HCT116 (cell line): ENCODE measurements around the gene ZNF416. TPM values are rescaled to one million over a fixed set of nuclear protein-coding genes. Genes with fewer than 3 reads are reported as not detected.

Experiments
- ATAC-seq: fragments of 200-7000 bp; cut with Tn5 transposase; 2 replicates; pipeline ENCODE4 v1.9.1; 2020; ENCODE audit warnings: mild to moderate bottlenecking, moderate library complexity
- BruUV-seq: library from RNA; stranded (reverse); fragments of 400-500 nt; replicated peaks from 2 replicates; lab custom pipeline; 2021; lab: Mats Ljungman, UMichigan
- CTCF ChIA-PET: fragments of 300-600 bp; sonication (Branson Sonifier 250); formaldehyde crosslinking; loops from one replicate; lab custom pipeline; 2021; ENCODE audit warnings: antibody characterized with exemption; lab: Charles Lee
- POLR2A ChIA-PET: fragments of 300-600, 350-600 bp; sonication (Branson Sonifier 250); formaldehyde crosslinking; loops from one replicate; lab custom pipeline; 2021; ENCODE audit warnings: antibody characterized with exemption; lab: Charles Lee
- RAD21 ChIA-PET, 2 experiments: fragments of 300-600 bp; sonication (Branson Sonifier 250); formaldehyde crosslinking; loops; one replicate each; lab custom pipeline; 2023; ENCODE audit warnings: low total read pairs in 2 of 2; ENCODE audit not compliant: uncharacterized antibody in 2 of 2, unreplicated experiment in 2 of 2, low non-redundant PET in 1 of 2; lab: Charles Lee
- DNase-seq: peaks from one replicate; pipeline ENCODE4 v3.0.0-alpha.2; 2010; ENCODE audit warnings: low read depth, low spot score
- H2AFZ ChIP-seq: fragments of 200-600 bp; shearing (Covaris generic), sonication (generic); 2 replicates; pipeline ENCODE4 v1.6.1; 2017; ENCODE audit warnings: low read depth, mixed run types, mixed read lengths, antibody characterized with exemption, low read length; ENCODE audit not compliant: poor library complexity, severe bottlenecking
- H3K27ac ChIP-seq: 2 replicates; pipeline ENCODE4 v1.5.1; 2012; ENCODE audit warnings: low read depth, low read length
- H3K27me3 ChIP-seq: fragments of 200-600 bp; sonication (generic); 2 replicates; pipeline ENCODE4 v1.6.1; 2016; ENCODE audit warnings: mixed run types, low read length, mixed read lengths; ENCODE audit not compliant: insufficient read depth
- H3K36me3 ChIP-seq, 2 experiments: fragments of 200-500 bp in 1 of 2; fragments of 200-600 bp in 1 of 2; sonication (Bioruptor generic) in 1 of 2; sonication (generic) in 1 of 2; 2 replicates each; pipeline versions ENCODE4 v1.5.1 to v1.6.1; 2014 to 2016; ENCODE audit warnings: low read length in 2 of 2, inconsistent platforms in 1 of 2, mixed read lengths in 1 of 2, mixed run types in 1 of 2; ENCODE audit not compliant: insufficient read depth in 2 of 2, control insufficient read depth in 1 of 2
- H3K4me1 ChIP-seq, 2 experiments: fragments of 200-600 bp in 1 of 2; sonication (generic) in 1 of 2; 2 replicates each; pipeline versions ENCODE4 v1.5.1 to v1.6.1; 2012 to 2017; ENCODE audit warnings: low read length in 2 of 2, inconsistent platforms in 1 of 2, mild to moderate bottlenecking in 1 of 2, mixed read lengths in 1 of 2, mixed run types in 1 of 2, moderate library complexity in 1 of 2; ENCODE audit not compliant: insufficient read depth in 2 of 2, control insufficient read depth in 1 of 2
- H3K4me2 ChIP-seq: fragments of 200-600 bp; sonication (generic); 2 replicates; pipeline ENCODE4 v1.6.1; 2017; ENCODE audit warnings: mixed run types, low read length, mixed read lengths
- H3K4me3 ChIP-seq, 2 experiments: fragments of 200-600 bp in 1 of 2; sonication (generic) in 1 of 2; replicated peaks in 1 of 2; 2 replicates each; pipeline ENCODE4 v1.5.1; 2011 to 2016; ENCODE audit warnings: low read length in 2 of 2, control low read depth in 1 of 2, low read depth in 1 of 2, mild to moderate bottlenecking in 1 of 2, mixed read lengths in 1 of 2, mixed run types in 1 of 2
- H3K79me2 ChIP-seq: fragments of 200-600 bp; sonication (generic); 2 replicates; pipeline ENCODE4 v1.6.1; 2017; ENCODE audit warnings: mild to moderate bottlenecking, mixed run types, low read length, moderate library complexity, mixed read lengths; ENCODE audit not compliant: insufficient read depth
- H3K9ac ChIP-seq: fragments of 200-600 bp; sonication (generic); 2 replicates; pipeline ENCODE4 v1.6.1; 2016; ENCODE audit warnings: low read length, mixed read lengths
- H3K9me2 ChIP-seq: fragments of 200-600 bp; sonication (generic), shearing (Covaris generic); 2 replicates; pipeline ENCODE4 v1.6.1; 2017; ENCODE audit warnings: mixed run types, mild to moderate bottlenecking, moderate library complexity; ENCODE audit not compliant: insufficient read depth
- H3K9me3 ChIP-seq, 2 experiments: fragments of 200-500 bp in 1 of 2; fragments of 200-600 bp in 1 of 2; sonication (Bioruptor generic) in 1 of 2; sonication (generic) in 1 of 2; 2 replicates each; pipeline ENCODE4 v1.6.1; 2014 to 2017; ENCODE audit warnings: low read length in 2 of 2, mixed read lengths in 2 of 2, inconsistent platforms in 1 of 2, low read depth in 1 of 2, mild to moderate bottlenecking in 1 of 2, mixed run types in 1 of 2, moderate library complexity in 1 of 2; ENCODE audit not compliant: control insufficient read depth in 1 of 2, insufficient read depth in 1 of 2
- H4K20me1 ChIP-seq: fragments of 200-600 bp; sonication (generic), shearing (Covaris generic); 2 replicates; pipeline ENCODE4 v1.6.1; 2017; ENCODE audit warnings: mixed run types, mild to moderate bottlenecking, moderate library complexity; ENCODE audit not compliant: insufficient read depth
- CBX3 ChIP-seq: IDR thresholded peaks from 2 replicates; pipeline ENCODE4 v1.6.1; 2012; ENCODE audit warnings: low read depth
- EGR1 ChIP-seq: IDR thresholded peaks from 2 replicates; pipeline ENCODE4 v1.6.1; 2012; ENCODE audit warnings: low read depth
- EZH2 ChIP-seq: fragments of 200-600 bp; sonication (generic); IDR thresholded peaks from 2 replicates; pipeline ENCODE4 v1.6.1; 2017; ENCODE audit warnings: antibody characterized with exemption, mixed run types
- EZH2phosphoT487 ChIP-seq: fragments of 200-600 bp; IDR thresholded peaks from 2 replicates; pipeline ENCODE4 v1.6.1; 2018; ENCODE audit warnings: antibody characterized with exemption, borderline replicate concordance
- JUND ChIP-seq: IDR thresholded peaks from 2 replicates; pipeline ENCODE4 v1.6.1; 2012
- POLR2A ChIP-seq: IDR thresholded peaks from 2 replicates; pipeline ENCODE4 v1.7.0; 2011; ENCODE audit warnings: borderline replicate concordance; ENCODE audit not compliant: insufficient read depth, insufficient read length; ENCODE audit errors: extremely low read depth
- POLR2AphosphoS5 ChIP-seq: IDR thresholded peaks from 2 replicates; pipeline ENCODE4 v1.6.1; 2011; ENCODE audit warnings: mild to moderate bottlenecking, low read depth, low read length, moderate library complexity
- RAD21 ChIP-seq: IDR thresholded peaks from 2 replicates; pipeline ENCODE4 v1.6.1; 2012; ENCODE audit warnings: low read depth, mild to moderate bottlenecking
- SIN3A ChIP-seq: IDR thresholded peaks from 2 replicates; pipeline ENCODE4 v1.6.1; 2012; ENCODE audit warnings: low read depth
- SP1 ChIP-seq: IDR thresholded peaks from 2 replicates; pipeline ENCODE4 v1.6.1; 2012; ENCODE audit warnings: low read depth
- SRF ChIP-seq: IDR thresholded peaks from 2 replicates; pipeline ENCODE4 v1.6.1; 2012; ENCODE audit warnings: low read depth
- TCF7L2 ChIP-seq: IDR thresholded peaks from 2 replicates; pipeline ENCODE4 v1.7.0; 2011; ENCODE audit warnings: borderline replicate concordance, inconsistent platforms; ENCODE audit not compliant: insufficient read depth, insufficient read length; ENCODE audit errors: extremely low read depth
- YY1 ChIP-seq: IDR thresholded peaks from 2 replicates; pipeline ENCODE4 v1.6.1; 2011; ENCODE audit warnings: low read length, low read depth, moderate library complexity, mild to moderate bottlenecking; ENCODE audit not compliant: insufficient replicate concordance; ENCODE audit errors: extremely low read depth
- intact Hi-C: fragments of 100-400 bp; cut with micrococcal nuclease; formaldehyde crosslinking; loops from 2 replicates; pipeline ENCODE4 v1.10.0; 2022
- total RNA-seq: library from RNA; stranded (reverse); gene quantifications from one replicate; pipeline ENCODE4 v1.2.1, GENCODE V29; 2021; ENCODE audit not compliant: unreplicated experiment
- TF ChIP-seq, protein P1 (sequence below): IDR thresholded peaks from 2 replicates; pipeline ENCODE4 v1.6.1; 2012; ENCODE audit warnings: low read depth
- TF ChIP-seq, protein P2 (sequence below), 3 experiments: fragments of 200-600 bp in 1 of 3; sonication (generic) in 1 of 3; IDR thresholded peaks in 2 of 3; conservative IDR thresholded peaks in 1 of 3; 2 replicates each; pipeline ENCODE4 v1.5.1; 2012 to 2017; ENCODE audit warnings: low read depth in 2 of 3, low read length in 2 of 3, antibody characterized with exemption in 1 of 3, borderline replicate concordance in 1 of 3, control low read depth in 1 of 3, mild to moderate bottlenecking in 1 of 3, mixed read lengths in 1 of 3, mixed run types in 1 of 3, moderate library complexity in 1 of 3; ENCODE audit not compliant: insufficient read depth in 1 of 3
- TF ChIP-seq, protein P3 (sequence below): IDR thresholded peaks from 2 replicates; pipeline ENCODE4 v1.6.1; 2011; ENCODE audit warnings: mild to moderate bottlenecking, low read length, moderate library complexity; ENCODE audit not compliant: insufficient replicate concordance; ENCODE audit errors: extremely low read depth
- TF ChIP-seq, protein P4 (sequence below): IDR thresholded peaks from 2 replicates; pipeline ENCODE4 v1.6.1; 2012
- TF ChIP-seq, protein P5 (sequence below): IDR thresholded peaks from 2 replicates; pipeline ENCODE4 v1.6.1; 2012

Gene ZNF416
- total RNA-seq, 1 experiment from 2014 or later = 4.0 TPM

DNA sequence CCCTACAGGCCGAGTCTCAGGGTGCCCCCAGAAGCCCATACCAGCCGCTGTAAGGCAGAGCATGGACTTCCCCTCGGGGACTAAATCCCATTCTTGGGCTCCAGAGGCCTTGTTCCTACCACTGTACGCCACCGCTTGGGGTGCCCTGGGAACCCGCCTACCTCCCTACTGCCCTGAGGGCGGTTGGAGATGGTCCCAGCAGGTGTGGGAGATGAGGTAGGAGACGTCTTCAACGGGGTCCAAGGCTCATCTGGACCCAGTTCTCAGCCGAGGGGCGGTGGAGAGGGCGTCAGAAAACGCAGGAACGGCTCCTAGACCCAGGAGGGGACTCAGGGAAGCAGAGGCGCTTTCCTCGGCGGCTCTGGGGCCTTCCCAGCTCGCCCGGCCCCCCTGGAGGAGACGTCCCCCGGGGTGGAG, 4.4 kb upstream of the ZNF416 start:
- no peak overlapping the region for H2AFZ ChIP-seq
- H3K9me3 ChIP-seq = peaks cover 0 to 12% of the 10 kb centered on the region in 2 experiments; a peak in 2 of 4 replicates

More for the DNA sequence above, 4.4 kb upstream of the ZNF416 start:
- H4K20me1 ChIP-seq = no peaks in the 10 kb centered on the region
- H3K4me2 ChIP-seq = no peak overlapping the region
- RAD21 ChIA-PET = no interaction called here
- H3K9ac ChIP-seq = no peak overlapping the region
- peaks cover under 1 to 10% of the 10 kb centered on the region in 2 experiments; a peak in 3 of 4 replicates for H3K4me1 ChIP-seq
- no peaks in the 10 kb centered on the region for H3K36me3 ChIP-seq
- CTCF ChIA-PET = no interaction called here
- POLR2A ChIA-PET = no interaction called here
- no peak overlapping the region for H3K27ac ChIP-seq
- H3K4me3 ChIP-seq = no peak overlapping the region
- no peak for DNase-seq
- no TSS peak for BruUV-seq
- peaks cover 2% of the 10 kb centered on the region; the same call in 1 of the 2 replicates for H3K79me2 ChIP-seq
- intact Hi-C loops = no loop called here
- TF ChIP-seq, protein P1, sequence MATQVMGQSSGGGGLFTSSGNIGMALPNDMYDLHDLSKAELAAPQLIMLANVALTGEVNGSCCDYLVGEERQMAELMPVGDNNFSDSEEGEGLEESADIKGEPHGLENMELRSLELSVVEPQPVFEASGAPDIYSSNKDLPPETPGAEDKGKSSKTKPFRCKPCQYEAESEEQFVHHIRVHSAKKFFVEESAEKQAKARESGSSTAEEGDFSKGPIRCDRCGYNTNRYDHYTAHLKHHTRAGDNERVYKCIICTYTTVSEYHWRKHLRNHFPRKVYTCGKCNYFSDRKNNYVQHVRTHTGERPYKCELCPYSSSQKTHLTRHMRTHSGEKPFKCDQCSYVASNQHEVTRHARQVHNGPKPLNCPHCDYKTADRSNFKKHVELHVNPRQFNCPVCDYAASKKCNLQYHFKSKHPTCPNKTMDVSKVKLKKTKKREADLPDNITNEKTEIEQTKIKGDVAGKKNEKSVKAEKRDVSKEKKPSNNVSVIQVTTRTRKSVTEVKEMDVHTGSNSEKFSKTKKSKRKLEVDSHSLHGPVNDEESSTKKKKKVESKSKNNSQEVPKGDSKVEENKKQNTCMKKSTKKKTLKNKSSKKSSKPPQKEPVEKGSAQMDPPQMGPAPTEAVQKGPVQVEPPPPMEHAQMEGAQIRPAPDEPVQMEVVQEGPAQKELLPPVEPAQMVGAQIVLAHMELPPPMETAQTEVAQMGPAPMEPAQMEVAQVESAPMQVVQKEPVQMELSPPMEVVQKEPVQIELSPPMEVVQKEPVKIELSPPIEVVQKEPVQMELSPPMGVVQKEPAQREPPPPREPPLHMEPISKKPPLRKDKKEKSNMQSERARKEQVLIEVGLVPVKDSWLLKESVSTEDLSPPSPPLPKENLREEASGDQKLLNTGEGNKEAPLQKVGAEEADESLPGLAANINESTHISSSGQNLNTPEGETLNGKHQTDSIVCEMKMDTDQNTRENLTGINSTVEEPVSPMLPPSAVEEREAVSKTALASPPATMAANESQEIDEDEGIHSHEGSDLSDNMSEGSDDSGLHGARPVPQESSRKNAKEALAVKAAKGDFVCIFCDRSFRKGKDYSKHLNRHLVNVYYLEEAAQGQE = no peak
- TF ChIP-seq SIN3A = no peak
- no peak for TF ChIP-seq EZH2phosphoT487
- TF ChIP-seq JUND = no peak
- TF ChIP-seq, protein P2, sequence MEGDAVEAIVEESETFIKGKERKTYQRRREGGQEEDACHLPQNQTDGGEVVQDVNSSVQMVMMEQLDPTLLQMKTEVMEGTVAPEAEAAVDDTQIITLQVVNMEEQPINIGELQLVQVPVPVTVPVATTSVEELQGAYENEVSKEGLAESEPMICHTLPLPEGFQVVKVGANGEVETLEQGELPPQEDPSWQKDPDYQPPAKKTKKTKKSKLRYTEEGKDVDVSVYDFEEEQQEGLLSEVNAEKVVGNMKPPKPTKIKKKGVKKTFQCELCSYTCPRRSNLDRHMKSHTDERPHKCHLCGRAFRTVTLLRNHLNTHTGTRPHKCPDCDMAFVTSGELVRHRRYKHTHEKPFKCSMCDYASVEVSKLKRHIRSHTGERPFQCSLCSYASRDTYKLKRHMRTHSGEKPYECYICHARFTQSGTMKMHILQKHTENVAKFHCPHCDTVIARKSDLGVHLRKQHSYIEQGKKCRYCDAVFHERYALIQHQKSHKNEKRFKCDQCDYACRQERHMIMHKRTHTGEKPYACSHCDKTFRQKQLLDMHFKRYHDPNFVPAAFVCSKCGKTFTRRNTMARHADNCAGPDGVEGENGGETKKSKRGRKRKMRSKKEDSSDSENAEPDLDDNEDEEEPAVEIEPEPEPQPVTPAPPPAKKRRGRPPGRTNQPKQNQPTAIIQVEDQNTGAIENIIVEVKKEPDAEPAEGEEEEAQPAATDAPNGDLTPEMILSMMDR (IDR thresholded peaks at IDR 0.05 in 2 of 3, conservative IDR thresholded peaks at IDR 0.05 in 1 of 3; ENCODE audit: borderline replicate concordance in 1 of 3, insufficient read depth in 1 of 3, low read depth in 2 of 3, low read length in 2 of 3) = no peak
- TF ChIP-seq TCF7L2 = no peak
- TF ChIP-seq POLR2A = no peak
- TF ChIP-seq, protein P3, sequence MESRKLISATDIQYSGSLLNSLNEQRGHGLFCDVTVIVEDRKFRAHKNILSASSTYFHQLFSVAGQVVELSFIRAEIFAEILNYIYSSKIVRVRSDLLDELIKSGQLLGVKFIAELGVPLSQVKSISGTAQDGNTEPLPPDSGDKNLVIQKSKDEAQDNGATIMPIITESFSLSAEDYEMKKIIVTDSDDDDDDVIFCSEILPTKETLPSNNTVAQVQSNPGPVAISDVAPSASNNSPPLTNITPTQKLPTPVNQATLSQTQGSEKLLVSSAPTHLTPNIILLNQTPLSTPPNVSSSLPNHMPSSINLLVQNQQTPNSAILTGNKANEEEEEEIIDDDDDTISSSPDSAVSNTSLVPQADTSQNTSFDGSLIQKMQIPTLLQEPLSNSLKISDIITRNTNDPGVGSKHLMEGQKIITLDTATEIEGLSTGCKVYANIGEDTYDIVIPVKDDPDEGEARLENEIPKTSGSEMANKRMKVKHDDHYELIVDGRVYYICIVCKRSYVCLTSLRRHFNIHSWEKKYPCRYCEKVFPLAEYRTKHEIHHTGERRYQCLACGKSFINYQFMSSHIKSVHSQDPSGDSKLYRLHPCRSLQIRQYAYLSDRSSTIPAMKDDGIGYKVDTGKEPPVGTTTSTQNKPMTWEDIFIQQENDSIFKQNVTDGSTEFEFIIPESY = no peak
- no peak for TF ChIP-seq RAD21
- no peak for TF ChIP-seq YY1
- TF ChIP-seq EZH2 = no peak
- no peak for TF ChIP-seq POLR2AphosphoS5
- TF ChIP-seq, protein P4, sequence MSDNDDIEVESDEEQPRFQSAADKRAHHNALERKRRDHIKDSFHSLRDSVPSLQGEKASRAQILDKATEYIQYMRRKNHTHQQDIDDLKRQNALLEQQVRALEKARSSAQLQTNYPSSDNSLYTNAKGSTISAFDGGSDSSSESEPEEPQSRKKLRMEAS = no peak
- no peak for TF ChIP-seq SRF
- TF ChIP-seq SP1 = no peak
- TF ChIP-seq, protein P5, sequence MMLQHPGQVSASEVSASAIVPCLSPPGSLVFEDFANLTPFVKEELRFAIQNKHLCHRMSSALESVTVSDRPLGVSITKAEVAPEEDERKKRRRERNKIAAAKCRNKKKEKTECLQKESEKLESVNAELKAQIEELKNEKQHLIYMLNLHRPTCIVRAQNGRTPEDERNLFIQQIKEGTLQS = no peak
- no peak for TF ChIP-seq EGR1
- TF ChIP-seq CBX3 = no peak
- TF ChIP-seq, all 23 proteins: peak for 0
- no peaks in the 10 kb centered on the region for H3K9me2 ChIP-seq
- ATAC-seq = no peak
- H3K27me3 ChIP-seq = no peaks in the 10 kb centered on the region
